ENCODE results near the gene GABRG3. TPM values are rescaled to one million over a fixed set of nuclear protein-coding genes. Genes with fewer than 3 reads are reported as not detected.

Gene GABRG3
- total and polyA plus RNA-seq, 10 of the 15 experiments (the other 5 are each of a cell fraction or from before 2014, with no cell fraction given), result 0.15 TPM; not detected in 9

DNA sequence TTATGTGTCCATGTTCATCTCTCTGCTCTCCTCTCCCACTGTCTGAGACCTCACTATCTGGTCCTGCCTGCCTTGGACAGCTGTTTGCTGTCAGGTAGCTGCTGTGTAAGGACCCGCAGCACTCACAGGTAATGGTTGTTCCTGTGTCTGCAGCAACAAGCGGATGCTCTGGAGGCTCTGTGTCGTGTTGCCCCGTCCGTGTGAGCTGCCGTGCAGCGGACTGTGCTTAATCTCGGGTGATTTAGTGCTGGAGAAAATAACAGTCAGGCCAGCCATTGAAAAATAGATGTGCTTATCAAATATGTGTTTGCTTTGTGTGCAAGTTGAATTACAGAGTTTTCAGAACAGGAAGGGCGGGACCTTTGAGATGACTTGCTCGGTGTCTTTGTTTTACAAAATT is 121.4 kb downstream of the GABRG3 start:
- intact Hi-C loops (cut with micrococcal nuclease; ENCODE audit: unreplicated experiment), result no loop called here
- WGBS (ENCODE audit: insufficient coverage, insufficient replicate concordance, low lambda C conversion rate, missing lambda C conversion rate), result 43% methylated on average over 10 of the region's 10 CpGs
- no peaks in the 10 kb centered on the region for H3K27me3 ChIP-seq (replicated peaks in 1 of 2; ENCODE audit: control insufficient read depth in 2 of 2, insufficient read depth in 2 of 2, low read length in 1 of 2)
- H3K9ac ChIP-seq (ENCODE audit: control insufficient read depth, insufficient read depth, low read length), result no peak overlapping the region
- H3K9me3 ChIP-seq (replicated peaks; ENCODE audit: control insufficient read depth, insufficient read depth, low read length), result no peaks in the 10 kb centered on the region; the same call in 1 of the 3 replicates
- H3K79me2 ChIP-seq (ENCODE audit: control insufficient read depth, insufficient read depth, low read length), result no peaks in the 10 kb centered on the region
- DNase-seq (ENCODE audit: low read depth, low spot score), result no peak
- H3K36me3 ChIP-seq (ENCODE audit: control insufficient read depth in 2 of 2, insufficient read depth in 2 of 2, low read length in 1 of 2), result no peaks in the 10 kb centered on the region; a peak in 1 of 4 replicates
- in situ Hi-C loops (cut with MboI), result no loop called here
- ChIA-PET RAD21 (ENCODE audit: unreplicated experiment) (no interaction called here), CTCF (no interaction called here), POLR2A (no interaction called here), SMC1A (ENCODE audit: uncharacterized antibody, unreplicated experiment) (no interaction called here)
- no peak overlapping the region for H2AFZ ChIP-seq (ENCODE audit: control insufficient read depth, low read depth, low read length)
- TF ChIP-seq, protein P1, sequence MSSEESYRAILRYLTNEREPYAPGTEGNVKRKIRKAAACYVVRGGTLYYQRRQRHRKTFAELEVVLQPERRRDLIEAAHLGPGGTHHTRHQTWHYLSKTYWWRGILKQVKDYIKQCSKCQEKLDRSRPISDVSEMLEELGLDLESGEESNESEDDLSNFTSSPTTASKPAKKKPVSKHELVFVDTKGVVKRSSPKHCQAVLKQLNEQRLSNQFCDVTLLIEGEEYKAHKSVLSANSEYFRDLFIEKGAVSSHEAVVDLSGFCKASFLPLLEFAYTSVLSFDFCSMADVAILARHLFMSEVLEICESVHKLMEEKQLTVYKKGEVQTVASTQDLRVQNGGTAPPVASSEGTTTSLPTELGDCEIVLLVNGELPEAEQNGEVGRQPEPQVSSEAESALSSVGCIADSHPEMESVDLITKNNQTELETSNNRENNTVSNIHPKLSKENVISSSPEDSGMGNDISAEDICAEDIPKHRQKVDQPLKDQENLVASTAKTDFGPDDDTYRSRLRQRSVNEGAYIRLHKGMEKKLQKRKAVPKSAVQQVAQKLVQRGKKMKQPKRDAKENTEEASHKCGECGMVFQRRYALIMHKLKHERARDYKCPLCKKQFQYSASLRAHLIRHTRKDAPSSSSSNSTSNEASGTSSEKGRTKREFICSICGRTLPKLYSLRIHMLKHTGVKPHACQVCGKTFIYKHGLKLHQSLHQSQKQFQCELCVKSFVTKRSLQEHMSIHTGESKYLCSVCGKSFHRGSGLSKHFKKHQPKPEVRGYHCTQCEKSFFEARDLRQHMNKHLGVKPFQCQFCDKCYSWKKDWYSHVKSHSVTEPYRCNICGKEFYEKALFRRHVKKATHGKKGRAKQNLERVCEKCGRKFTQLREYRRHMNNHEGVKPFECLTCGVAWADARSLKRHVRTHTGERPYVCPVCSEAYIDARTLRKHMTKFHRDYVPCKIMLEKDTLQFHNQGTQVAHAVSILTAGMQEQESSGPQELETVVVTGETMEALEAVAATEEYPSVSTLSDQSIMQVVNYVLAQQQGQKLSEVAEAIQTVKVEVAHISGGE (CRISPR knock-in tag; IDR thresholded peaks at IDR 0.05), result no peak
- TF ChIP-seq POLR2AphosphoS5 (IDR thresholded peaks at IDR 0.05; ENCODE audit: low read length) (no peak), BMI1 (IDR thresholded peaks at IDR 0.05; ENCODE audit: borderline replicate concordance) (no peak), EED (IDR thresholded peaks at IDR 0.05; ENCODE audit: low read depth) (no peak), TBL1XR1 (IDR thresholded peaks at IDR 0.05; ENCODE audit: low read depth, low read length) (no peak), HCFC1 (IDR thresholded peaks at IDR 0.05; ENCODE audit: low read length) (no peak), BCLAF1 (IDR thresholded peaks at IDR 0.05) (no peak), CHD2 (IDR thresholded peaks at IDR 0.05; ENCODE audit: borderline replicate concordance, low read depth, low read length) (no peak)
- TF ChIP-seq, protein P2, sequence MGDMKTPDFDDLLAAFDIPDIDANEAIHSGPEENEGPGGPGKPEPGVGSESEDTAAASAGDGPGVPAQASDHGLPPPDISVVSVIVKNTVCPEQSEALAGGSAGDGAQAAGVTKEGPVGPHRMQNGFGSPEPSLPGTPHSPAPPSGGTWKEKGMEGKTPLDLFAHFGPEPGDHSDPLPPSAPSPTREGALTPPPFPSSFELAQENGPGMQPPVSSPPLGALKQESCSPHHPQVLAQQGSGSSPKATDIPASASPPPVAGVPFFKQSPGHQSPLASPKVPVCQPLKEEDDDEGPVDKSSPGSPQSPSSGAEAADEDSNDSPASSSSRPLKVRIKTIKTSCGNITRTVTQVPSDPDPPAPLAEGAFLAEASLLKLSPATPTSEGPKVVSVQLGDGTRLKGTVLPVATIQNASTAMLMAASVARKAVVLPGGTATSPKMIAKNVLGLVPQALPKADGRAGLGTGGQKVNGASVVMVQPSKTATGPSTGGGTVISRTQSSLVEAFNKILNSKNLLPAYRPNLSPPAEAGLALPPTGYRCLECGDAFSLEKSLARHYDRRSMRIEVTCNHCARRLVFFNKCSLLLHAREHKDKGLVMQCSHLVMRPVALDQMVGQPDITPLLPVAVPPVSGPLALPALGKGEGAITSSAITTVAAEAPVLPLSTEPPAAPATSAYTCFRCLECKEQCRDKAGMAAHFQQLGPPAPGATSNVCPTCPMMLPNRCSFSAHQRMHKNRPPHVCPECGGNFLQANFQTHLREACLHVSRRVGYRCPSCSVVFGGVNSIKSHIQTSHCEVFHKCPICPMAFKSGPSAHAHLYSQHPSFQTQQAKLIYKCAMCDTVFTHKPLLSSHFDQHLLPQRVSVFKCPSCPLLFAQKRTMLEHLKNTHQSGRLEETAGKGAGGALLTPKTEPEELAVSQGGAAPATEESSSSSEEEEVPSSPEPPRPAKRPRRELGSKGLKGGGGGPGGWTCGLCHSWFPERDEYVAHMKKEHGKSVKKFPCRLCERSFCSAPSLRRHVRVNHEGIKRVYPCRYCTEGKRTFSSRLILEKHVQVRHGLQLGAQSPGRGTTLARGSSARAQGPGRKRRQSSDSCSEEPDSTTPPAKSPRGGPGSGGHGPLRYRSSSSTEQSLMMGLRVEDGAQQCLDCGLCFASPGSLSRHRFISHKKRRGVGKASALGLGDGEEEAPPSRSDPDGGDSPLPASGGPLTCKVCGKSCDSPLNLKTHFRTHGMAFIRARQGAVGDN (IDR thresholded peaks at IDR 0.05), result no peak
- FAIRE-seq, result no peak
- no peak overlapping the region for H3K27ac ChIP-seq (ENCODE audit: control insufficient read depth, insufficient read depth)
- ATAC-seq, result no peak
- BruUV-seq (replicated peaks), result no TSS peak
- no peaks in the 10 kb centered on the region for H3K4me1 ChIP-seq (ENCODE audit: control insufficient read depth, insufficient read depth, low read length)
- H4K20me1 ChIP-seq (ENCODE audit: control insufficient read depth, insufficient read depth), result no peaks in the 10 kb centered on the region
- no peak overlapping the region for H3K4me2 ChIP-seq (ENCODE audit: control insufficient read depth, insufficient read depth)
- no peak overlapping the region for H3K4me3 ChIP-seq
